Nephron (organoid): ENCODE data around the gene GKN2.

Source experiments
- H3K27ac Mint-ChIP-seq, 3 experiments: 2 replicates each; pipeline ENCODE4 v1.8.0; 2020; ENCODE audit warnings: mixed read lengths in 3 of 3, mild to moderate bottlenecking in 2 of 3, moderate library complexity in 1 of 3
- H3K27me3 Mint-ChIP-seq: 2 replicates; pipeline ENCODE4 v1.8.0; 2021; ENCODE audit warnings: low read depth, mild to moderate bottlenecking, moderate library complexity, mixed read lengths
- H3K36me3 Mint-ChIP-seq: 2 replicates; pipeline ENCODE4 v1.8.0; 2020; ENCODE audit warnings: low read depth, mixed read lengths
- H3K4me1 Mint-ChIP-seq: 2 replicates; pipeline ENCODE4 v1.8.0; 2020; ENCODE audit warnings: mixed read lengths
- H3K4me3 Mint-ChIP-seq, 3 experiments: 2 replicates each; pipeline ENCODE4 v1.8.0; 2020; ENCODE audit warnings: mild to moderate bottlenecking in 3 of 3, mixed read lengths in 3 of 3, moderate library complexity in 2 of 3
- H3K9me3 Mint-ChIP-seq: 2 replicates; pipeline ENCODE4 v1.8.0; 2020; ENCODE audit warnings: mixed read lengths
- CTCF ChIP-seq, 3 experiments: fragments of 200-600 bp; sonication (generic); IDR thresholded peaks; one replicate each; pipeline ENCODE4 v1.5.0; 2021; ENCODE audit warnings: antibody characterized with exemption in 3 of 3; ENCODE audit not compliant: unreplicated experiment in 3 of 3

The GKN2 gene

GRCh38 chr2:68936427-68936826 lies 16.3 kb downstream of the GKN2 start:
- Mint-ChIP-seq H3K4me3 (no peak overlapping the region), H3K4me1 (peaks cover 5% of the 10 kb centered on the region)
- TF ChIP-seq CTCF (IDR thresholded peaks at IDR 0.05; ENCODE audit: unreplicated experiment in 3 of 3), result no peak

GRCh38 chr2:68935471-68935870 lies 17.2 kb downstream of the GKN2 start:
- Mint-ChIP-seq H3K4me1 (peaks cover 5% of the 10 kb centered on the region), H3K27ac (no peak overlapping the region), H3K4me3 (no peak overlapping the region), H3K36me3 (no peaks in the 10 kb centered on the region), H3K27me3 (peaks cover 6% of the 10 kb centered on the region), H3K9me3 (peaks cover 12% of the 10 kb centered on the region)
- TF ChIP-seq CTCF (IDR thresholded peaks at IDR 0.05; ENCODE audit: unreplicated experiment in 3 of 3), result no peak

More at GRCh38 chr2:68936427-68936826, 16.3 kb downstream of the GKN2 start:
- peaks cover 6% of the 10 kb centered on the region for H3K27me3 Mint-ChIP-seq
- peaks cover 22% of the 10 kb centered on the region for H3K9me3 Mint-ChIP-seq
- no peak overlapping the region for H3K27ac Mint-ChIP-seq
- H3K36me3 Mint-ChIP-seq, result no peaks in the 10 kb centered on the region

GRCh38 chr2:68934021-68934420 lies 18.7 kb downstream of the GKN2 start:
- Mint-ChIP-seq H3K4me3 (no peak overlapping the region), H3K9me3 (peaks cover 2% of the 10 kb centered on the region)
- TF ChIP-seq CTCF (IDR thresholded peaks at IDR 0.05; ENCODE audit: unreplicated experiment in 3 of 3), result no peak

DNA sequence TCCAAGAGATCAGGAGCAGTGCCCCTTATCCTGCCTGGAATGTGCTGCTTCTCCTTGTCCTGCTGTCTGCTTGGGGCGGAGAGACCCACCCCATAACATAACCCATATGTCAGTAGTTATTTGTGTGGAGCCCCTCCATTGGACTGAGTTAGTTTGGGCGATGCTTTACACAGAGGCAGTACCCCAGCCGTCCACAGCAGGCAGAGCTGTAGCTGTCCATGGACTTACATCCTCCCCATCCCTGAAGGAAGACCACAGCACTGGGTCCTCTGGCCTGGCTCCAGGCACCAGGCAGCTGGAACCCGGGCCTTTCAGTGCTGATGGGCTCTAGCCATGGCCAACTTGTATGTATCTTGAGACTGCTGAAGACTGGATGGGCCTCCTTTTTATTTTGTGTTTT lies 20.3 kb downstream of the GKN2 start:
- peaks cover 9% of the 10 kb centered on the region for H3K27me3 Mint-ChIP-seq
- peaks cover 5% of the 10 kb centered on the region for H3K4me1 Mint-ChIP-seq
- no peak for TF ChIP-seq CTCF (IDR thresholded peaks at IDR 0.05; ENCODE audit: unreplicated experiment in 3 of 3)
- no peaks in the 10 kb centered on the region for H3K9me3 Mint-ChIP-seq
- H3K27ac Mint-ChIP-seq, result no peak overlapping the region
- no peak overlapping the region for H3K4me3 Mint-ChIP-seq
- H3K36me3 Mint-ChIP-seq, result no peaks in the 10 kb centered on the region

More at GRCh38 chr2:68934021-68934420, 18.7 kb downstream of the GKN2 start:
- Mint-ChIP-seq H3K36me3 (no peaks in the 10 kb centered on the region), H3K27me3 (peaks cover 6% of the 10 kb centered on the region), H3K27ac (no peak overlapping the region), H3K4me1 (peaks cover 5% of the 10 kb centered on the region)

DNA sequence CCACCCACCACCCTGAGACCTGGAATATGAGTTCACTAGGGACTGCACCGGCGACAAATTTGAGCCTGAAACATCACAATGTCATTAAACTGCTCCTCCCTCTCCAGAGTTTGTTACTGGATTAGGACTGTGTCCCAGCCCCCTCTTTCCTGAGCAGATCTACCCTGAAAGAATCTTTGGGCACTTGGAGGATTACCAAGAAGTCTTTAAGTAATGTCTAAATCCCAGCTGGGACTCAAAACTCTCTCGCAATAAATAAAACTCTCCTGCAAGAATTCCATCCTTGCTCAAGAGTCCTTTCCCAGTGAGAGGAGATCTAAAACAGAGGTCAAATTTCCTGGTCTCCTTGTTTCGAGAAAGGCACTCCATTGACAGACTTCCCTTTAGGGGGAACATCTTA lies 20.9 kb downstream of the GKN2 start:
- H3K4me3 Mint-ChIP-seq, result no peak overlapping the region
- H3K4me1 Mint-ChIP-seq, result peaks cover 5% of the 10 kb centered on the region
- H3K27ac Mint-ChIP-seq, result no peak overlapping the region
- H3K27me3 Mint-ChIP-seq, result peaks cover 9% of the 10 kb centered on the region
- H3K9me3 Mint-ChIP-seq, result no peaks in the 10 kb centered on the region
- TF ChIP-seq CTCF (IDR thresholded peaks at IDR 0.05; ENCODE audit: unreplicated experiment in 3 of 3), result no peak
- no peaks in the 10 kb centered on the region for H3K36me3 Mint-ChIP-seq

DNA sequence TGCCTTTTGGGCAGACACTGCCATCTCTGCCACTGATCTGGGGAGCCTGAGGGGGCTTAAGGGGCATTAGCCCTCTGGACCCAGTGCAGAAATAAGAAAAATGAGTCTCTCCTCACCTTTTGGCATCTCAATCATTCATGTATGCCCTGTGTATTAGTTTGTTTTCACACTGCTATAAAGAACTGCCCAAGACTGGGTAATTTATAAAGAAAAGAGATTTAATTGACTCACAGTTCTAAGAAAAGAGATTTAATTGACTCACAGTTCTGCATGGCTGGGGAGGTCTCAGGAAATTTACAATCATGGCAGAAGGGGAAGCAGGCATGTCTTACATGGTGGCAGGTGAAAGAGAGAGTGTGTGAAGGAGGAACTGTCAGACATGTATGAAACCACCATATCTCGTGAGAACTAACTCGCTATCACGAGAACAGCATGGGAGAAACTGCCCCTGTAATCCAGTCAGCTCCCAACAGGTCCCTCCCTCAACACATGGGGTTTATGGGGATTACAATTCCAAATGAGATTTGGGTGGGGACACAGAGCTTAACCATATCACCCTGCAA lies 21.5 kb downstream of the GKN2 start:
- Mint-ChIP-seq H3K4me1 (peaks cover 5% of the 10 kb centered on the region), H3K36me3 (no peaks in the 10 kb centered on the region), H3K4me3 (no peak overlapping the region), H3K27ac (no peak overlapping the region), H3K9me3 (no peaks in the 10 kb centered on the region), H3K27me3 (peaks cover 14% of the 10 kb centered on the region)
- TF ChIP-seq CTCF (IDR thresholded peaks at IDR 0.05; ENCODE audit: unreplicated experiment in 3 of 3), result no peak
